CD4-positive, alpha-beta T cell treated with Interleukin-4 for 4 hours (primary cell): ENCODE results near the gene BTBD9.

ENCODE experiments used
- DNase-seq: peaks from one replicate; pipeline ENCODE4 v3.0.0-alpha.2; 2020

The BTBD9 gene

GRCh38 chr6:38220069-38220723 is 419.5 kb downstream of the BTBD9 start:
- no peak for DNase-seq

- no peak for DNase-seq
Measured at GRCh38 chr6:38218235-38218634, 421.5 kb downstream of the BTBD9 start.

DNA sequence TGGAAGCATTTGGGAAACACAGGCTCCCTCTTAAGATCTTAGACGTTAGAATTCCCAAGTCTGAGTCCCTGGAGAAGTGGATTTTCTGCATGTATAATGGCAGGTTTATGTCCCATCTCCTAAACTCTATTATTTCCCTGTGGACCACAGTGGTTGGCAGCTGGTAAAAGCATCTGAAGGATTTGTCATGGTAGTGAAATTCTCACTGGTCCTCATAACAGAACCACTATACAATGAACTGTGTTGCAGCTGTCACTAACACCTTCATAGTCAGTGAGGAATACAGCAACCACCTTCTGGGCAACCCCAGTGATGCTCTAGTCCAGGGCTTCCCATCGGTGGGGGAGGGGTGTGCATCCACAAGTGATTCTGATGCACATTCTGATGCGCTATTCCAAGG is 423.3 kb downstream of the BTBD9 start:
- no peak for DNase-seq

DNA sequence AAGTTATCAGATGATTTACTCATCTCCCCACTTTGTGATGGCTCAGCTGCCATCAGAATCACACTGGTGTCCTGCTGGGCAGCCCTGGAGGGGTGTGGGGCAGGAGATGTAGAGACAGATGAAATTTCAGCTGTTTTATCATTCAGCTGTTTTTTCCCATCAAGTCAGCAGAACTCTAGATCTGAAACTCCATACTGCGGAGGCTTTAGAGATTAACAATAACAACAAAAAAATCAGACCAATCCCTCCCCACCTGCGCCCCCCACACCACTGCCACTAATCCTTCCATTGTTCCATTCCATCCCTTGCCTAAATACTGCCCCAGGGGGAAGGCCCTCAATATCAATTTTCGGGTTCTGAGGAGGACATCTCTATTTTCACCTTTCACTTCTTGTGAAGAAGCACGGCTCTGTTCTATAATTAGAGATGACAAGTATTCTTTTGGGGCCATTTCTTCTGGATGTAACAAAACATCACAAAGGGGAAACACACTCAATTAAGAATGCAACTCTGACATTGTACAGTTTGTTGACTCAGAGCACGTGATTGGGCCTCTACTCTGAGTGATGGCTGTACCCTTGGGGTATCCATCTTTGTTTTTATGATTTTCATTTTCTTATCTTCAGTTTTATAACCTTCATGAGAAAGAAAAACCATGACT is 423.9 kb downstream of the BTBD9 start:
- no peak for DNase-seq

- DNase-seq = no peak
Measured at GRCh38 chr6:38215225-38215624, 424.5 kb downstream of the BTBD9 start.

DNA sequence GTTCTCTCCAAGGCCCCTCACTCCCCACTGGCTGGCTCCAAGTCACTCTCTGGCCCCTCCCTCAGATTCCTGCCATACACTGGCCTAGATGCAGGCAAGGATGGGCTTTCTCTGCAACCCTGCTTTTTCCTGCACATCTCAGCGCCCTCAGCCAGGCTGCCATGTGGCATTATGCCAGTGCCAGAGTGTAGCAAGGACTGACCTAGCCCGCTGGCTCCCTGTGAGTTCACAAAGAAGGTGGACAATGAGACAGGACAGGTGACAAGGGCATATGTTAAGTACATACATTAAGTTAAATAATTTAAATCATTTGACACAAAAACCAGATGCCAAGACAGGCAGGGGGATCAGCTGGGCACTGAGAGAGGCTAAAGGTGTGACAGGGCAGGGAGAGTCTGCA is 425.6 kb downstream of the BTBD9 start:
- no peak for DNase-seq

GRCh38 chr6:38213251-38213658 is 426.5 kb downstream of the BTBD9 start:
- no peak for DNase-seq

GRCh38 chr6:38212579-38212978 is 427.1 kb downstream of the BTBD9 start:
- DNase-seq = no peak

DNA sequence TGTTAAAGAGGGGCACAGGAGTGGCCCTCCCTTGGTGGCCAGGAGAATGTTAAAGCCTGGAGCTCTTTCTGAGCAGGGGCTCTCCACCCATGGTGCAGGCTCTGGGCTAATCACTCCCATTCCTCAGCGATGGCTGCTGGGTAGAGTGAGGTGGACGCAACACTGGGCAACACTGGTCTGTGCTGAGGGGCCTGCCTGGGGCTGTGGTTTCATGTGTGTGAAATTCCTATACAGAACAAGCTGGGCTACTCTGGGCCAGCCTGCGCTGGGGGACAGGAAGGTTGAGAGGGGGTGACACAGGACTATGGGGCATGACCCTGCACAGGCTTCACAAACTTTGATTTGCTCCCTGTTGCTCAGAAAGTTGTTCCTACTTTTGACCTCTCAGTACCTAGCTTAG is 427.6 kb downstream of the BTBD9 start:
- no peak for DNase-seq

DNA sequence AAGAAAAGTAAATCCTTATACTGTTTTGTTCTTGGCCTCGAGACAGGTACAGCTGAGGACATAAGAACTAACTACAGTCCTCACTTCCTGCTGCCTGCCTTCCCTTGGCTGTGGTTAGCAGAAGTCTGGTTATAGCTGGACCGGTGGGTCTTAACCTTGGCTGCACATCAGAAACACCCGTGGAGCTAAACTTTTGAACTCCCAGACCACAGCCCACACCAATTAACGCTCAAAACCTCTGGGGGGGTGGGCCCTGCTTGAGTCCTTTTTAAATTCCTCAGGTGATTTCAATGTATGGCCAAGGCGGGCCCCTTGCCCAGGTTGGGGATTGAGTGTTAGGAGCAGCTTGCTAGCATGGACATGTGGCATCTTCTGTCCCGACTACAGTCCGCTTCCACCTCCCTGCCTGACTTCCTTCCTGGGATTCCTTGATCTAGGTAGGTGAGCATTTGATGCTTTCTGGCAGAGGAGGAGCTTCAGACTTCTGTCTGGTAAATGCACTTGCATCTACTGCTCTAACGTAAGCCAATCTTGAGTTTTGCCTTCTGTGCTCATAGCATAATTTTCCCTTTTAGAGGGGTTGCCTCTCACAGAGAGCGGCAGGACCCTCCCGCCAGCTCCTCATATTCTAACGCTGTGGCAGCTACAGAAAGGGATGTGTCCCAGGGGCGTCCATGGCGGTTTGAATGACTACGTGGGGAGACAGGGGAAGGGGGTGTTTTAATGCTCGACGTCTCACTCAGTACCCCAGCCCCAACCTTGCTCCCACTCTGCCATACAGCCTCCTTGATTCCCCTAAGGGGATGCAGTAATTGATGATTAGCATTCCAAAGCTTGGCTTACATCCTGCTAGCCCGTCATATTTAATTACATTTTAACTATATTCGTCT is 430.1 kb downstream of the BTBD9 start:
- no peak for DNase-seq

- no peak for DNase-seq
Measured at GRCh38 chr6:38208028-38208427, 431.7 kb downstream of the BTBD9 start.

DNA sequence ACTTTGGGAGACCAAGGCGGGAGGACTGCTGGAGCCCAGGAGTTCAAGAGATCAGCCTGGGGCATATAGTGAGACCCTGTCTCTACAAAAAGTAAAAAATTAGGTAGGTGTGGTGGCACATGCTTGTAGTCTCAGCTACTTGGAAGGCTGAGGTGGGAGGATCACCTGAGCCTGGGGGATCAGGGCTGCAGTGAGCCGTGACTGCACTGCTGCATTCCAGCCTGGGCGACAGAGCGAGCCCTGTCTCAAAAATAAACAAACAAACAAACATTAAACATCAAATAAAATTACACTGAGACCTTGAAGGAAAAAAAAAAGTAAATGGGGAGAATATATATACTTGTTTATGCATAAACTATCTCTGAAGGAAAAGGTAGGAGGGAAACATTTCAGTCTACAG is 432.4 kb downstream of the BTBD9 start:
- DNase-seq = no peak

DNA sequence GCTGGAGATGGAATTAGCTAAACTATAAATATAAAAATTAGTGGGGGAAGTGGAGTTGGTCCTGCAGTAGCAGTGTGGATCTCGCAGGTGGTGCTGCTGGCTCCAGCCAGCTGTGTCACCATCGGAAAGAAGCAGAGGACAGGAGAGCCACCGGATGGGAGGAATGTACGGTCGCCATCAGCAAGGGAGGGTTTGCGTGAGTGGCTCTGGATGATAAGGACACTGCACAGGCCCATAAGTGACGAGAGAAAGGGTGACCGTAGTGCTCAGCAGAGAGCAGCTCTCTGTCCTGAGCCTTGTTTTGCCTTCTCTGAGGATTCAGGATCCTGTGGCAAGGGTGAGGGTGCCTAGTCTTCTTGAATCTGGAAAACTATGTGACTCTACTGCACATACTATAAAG is 441.5 kb downstream of the BTBD9 start:
- DNase-seq = no peak

DNA sequence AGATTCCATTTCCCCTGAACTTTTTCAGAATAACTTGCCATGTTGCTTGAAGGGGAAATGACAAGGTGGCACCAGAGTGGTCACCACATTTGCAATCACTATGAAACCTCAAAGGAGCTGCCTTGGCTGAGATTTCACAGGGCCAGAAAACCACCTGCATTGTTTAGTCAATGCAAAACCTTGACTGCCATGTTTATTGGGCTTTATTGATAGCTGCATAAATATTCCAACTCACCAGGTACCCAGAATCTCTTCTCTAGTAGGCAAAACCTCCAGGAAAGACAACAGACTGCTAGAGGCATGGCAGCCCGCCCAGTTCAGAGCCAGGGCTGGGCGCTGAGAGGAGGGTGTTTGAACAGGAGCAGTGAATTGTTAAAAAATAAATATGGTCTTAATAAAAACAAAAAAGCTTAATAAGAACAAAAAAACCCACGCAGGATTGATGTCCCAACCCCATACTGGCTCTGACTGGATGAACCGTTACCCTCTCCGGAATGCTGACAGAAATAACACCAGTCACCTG is 444.6 kb downstream of the BTBD9 start:
- no peak for DNase-seq

GRCh38 chr6:38194589-38194988 is 445.1 kb downstream of the BTBD9 start:
- DNase-seq = no peak

DNA sequence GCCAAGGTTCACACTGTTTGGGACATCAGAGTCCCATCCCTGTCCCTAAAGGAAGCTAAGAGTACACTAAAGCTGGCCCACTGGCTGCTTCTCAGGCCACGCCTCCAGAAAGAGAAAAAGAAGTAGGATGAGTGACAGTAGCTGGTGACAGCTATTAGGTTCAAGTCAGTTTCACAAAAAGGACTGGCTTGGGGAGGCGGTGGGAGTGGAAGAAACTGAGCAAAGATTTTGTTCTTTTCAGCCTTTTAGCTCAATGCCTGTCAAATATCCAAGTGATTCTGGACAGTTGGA is 445.5 kb downstream of the BTBD9 start:
- DNase-seq = no peak

DNA sequence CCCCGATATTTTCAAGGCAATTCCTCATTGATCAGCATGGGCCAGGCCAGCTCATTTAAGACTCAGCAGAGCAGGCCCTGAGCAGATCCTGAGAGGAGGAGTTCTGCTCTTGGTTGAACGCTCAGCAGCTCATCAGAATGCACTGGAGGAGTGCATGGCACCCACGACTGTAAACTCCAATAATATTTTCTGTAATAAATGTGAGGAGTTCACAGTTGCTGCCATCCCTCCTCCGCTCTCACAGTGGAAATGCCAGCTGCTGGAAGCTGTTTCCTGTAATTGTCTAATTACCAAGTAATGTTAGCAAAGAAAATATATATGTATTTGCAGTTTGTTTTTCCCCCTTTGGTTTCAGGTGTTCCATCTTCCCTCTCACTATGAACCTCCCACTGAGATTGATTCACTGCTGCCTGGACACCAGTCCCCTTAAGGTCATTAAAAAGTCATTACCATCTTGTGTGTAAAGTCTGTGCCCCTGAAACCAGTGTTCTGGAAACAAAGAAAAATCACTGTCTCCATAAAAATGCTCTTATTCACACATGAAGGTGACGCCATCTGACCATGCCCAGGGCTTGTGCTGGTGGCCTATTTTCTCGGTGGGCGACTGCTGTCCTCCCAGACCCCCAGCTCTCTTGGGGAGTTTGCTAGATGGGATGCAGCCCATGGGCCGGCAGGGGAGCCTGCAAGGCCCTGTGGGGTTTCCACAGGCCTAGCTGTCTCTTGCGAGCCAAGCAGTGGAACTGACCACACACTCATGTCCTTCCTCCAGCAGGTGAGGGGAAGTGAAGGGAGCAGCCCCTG is 446.0 kb downstream of the BTBD9 start:
- no peak for DNase-seq

- DNase-seq = no peak
Measured at GRCh38 chr6:38193051-38193450, 446.7 kb downstream of the BTBD9 start.

GRCh38 chr6:38192487-38192886 is 447.2 kb downstream of the BTBD9 start:
- no peak for DNase-seq

DNA sequence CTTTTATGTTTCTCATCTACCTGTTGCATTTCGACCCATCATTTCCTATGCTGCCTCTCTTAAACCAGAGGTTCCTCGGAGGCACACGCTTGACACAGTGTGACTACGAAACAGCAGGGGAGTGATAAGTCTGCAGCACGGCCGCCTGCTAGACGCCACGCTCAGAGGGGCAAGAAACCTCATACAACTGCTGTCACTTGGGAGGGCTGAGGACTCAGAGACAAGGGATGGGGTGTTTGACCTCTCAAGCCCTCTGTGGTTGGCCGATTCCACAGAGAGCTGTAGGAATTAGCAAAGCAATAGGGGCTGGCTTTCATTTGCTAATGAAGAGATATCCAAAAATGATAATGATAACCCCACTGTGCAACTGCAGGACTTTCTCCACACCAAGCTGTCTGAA is 447.7 kb downstream of the BTBD9 start:
- no peak for DNase-seq

- DNase-seq = no peak
Measured at GRCh38 chr6:38191418-38191817, 448.3 kb downstream of the BTBD9 start.

- DNase-seq = no peak
Measured at GRCh38 chr6:38188677-38189335, 450.9 kb downstream of the BTBD9 start.
